Dedifferentiated amniotic fluid mesenchymal stem cell (primary cell): ENCODE data around the gene PLCG2.

Experiments used
- DNase-seq: peaks from one replicate; pipeline ENCODE4 v3.0.0-alpha.2; 2016; ENCODE audit errors: extremely low spot score

Gene PLCG2

DNA sequence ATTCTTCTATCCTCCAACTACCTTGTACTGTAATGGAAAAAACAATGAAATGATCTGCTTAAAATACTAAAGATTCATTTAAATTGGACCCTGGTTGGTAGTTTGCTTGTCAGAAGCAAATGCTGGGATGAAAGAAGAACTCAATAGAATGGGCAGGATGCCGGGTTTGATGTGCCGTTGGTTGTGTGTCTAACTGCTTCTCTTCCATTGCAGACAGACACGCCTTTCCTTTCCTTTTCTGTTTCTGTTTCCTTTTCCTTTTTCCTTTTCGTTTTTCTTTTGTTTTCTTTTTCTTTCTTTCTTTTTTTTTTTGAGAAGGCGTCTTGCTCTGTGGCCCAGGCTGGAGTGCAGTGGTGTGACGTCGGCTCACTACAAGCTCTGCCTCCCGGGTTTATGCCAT lies 64.6 kb downstream of the PLCG2 start:
- no peak for DNase-seq

DNA sequence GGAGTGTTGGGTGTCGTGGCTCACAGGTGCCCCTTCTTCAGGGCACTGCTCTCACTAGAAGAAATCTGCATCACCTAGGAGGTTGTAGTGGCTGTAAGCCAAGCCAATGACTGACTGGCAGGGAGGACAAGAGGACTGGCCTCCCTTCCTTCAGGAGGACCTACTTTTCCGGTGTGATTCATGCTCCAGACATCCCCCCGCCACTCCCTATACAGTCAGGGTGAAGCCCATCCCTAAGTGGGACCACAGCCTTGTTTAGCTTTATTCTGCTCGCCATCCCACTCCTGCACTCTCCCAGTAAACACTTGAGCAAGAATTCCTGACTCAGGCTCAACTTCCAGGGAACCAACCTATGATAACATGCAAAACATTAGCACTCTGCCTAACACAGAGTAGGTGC lies 67.0 kb downstream of the PLCG2 start:
- no peak for DNase-seq

DNA sequence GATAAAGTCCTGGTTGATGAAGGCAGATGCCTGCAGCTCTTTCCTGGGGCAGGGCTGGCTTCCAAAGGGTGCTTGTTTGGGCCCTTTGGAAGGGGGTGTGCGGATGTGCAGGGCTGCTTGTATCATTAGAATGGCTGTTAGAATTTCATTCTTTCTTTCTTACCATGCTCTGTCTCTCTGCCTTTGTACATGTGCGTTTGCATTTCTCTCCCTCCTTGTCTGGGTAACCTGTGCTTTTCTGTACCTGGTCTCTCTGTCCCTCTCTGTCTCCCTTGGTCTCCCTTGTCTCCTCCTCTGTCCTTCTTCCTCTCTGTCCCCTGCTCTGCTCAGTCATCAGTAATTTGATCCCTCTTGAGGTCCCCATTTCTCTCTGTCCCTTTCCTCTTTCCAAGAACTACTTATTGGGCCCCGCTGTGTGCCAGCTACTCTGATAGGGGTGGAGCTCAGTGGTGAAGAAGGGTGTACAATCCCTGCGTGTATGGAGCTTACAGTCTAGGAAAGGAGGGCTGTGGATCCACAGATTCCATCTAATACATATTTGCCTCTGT lies 69.3 kb downstream of the PLCG2 start:
- no peak for DNase-seq

DNA sequence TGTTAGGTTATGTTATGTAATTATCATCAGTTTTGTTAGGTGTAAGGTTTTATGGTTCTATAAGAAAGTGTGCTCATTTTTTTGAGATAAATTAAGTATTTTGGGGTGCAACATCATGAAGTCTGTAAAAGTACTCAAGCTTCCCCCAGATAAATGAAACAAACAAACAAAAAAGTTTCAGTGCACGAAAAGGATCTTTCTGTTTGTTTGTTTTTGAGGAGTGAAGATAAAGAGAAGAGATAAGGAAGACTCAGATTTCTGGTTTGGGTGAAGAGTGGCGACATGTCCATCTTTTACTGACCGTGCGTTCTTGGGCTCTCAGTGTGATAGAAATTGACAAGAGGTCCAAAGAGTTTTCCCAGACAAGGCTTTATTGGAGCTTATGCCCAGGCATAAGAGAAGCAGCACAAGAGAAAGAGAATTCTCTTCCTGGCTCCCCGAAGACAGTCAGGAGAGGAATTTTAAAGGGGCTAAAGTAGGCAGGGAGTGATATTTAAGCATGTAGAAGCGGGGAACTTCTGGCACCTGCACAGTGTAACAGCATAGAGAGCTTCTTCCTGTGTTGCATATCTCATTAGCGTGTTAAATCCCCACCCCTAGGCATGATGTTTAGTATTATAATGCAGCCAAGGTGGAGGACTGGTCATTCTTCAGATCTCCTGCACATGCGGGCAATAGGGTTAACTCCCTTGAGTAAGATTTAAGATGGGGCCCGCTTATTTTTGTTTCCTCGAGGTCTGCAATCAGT lies 71.3 kb downstream of the PLCG2 start:
- no peak for DNase-seq

DNA sequence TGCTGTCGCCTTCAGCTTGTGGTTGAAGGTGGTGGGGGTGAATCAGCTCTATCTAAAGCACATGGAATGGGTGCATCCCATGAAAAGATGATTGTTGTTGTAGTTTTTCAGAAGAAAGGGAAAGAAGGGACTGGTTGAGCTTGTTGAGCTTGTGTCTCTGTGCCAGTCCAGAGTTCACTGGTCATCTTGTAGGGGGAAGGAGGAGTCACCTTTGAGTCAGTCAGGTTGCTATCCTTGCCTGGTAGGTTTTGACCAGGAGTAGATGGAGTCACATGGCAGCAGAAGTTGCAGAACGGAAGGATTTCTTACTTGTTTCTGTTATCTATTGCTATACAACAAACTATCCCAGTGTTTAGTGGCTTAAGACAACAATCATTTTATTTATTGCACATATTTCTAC lies 73.3 kb downstream of the PLCG2 start:
- DNase-seq = no peak

DNA sequence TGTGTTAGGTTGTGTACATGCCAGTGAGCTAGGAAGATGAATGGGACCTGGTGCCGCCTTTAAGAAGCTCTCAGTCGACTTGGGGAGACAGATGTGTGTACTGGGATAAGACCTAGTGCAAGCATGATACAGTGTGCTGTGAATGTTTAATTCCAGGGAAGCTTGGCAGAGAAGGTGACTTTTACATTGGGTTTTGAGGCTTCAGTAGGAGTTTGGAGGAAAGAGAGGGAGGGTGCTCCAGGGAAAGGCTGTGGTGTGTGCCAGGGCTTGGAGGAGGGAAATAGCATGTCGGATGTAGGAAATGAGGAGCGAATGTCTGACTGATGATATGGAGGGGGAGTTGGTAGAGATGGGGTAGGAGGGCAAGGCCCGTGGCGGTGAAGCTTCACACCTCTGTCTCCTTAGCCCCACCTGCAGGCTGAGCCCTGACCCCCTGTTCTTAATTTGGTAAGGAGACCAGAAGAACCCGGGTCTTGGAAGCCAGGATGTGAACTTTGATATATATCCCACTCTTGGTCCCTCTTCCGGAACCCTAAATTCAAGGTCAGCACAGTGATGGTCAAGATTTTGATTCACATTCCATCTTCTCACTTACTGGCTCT lies 76.6 kb downstream of the PLCG2 start:
- DNase-seq = no peak

DNA sequence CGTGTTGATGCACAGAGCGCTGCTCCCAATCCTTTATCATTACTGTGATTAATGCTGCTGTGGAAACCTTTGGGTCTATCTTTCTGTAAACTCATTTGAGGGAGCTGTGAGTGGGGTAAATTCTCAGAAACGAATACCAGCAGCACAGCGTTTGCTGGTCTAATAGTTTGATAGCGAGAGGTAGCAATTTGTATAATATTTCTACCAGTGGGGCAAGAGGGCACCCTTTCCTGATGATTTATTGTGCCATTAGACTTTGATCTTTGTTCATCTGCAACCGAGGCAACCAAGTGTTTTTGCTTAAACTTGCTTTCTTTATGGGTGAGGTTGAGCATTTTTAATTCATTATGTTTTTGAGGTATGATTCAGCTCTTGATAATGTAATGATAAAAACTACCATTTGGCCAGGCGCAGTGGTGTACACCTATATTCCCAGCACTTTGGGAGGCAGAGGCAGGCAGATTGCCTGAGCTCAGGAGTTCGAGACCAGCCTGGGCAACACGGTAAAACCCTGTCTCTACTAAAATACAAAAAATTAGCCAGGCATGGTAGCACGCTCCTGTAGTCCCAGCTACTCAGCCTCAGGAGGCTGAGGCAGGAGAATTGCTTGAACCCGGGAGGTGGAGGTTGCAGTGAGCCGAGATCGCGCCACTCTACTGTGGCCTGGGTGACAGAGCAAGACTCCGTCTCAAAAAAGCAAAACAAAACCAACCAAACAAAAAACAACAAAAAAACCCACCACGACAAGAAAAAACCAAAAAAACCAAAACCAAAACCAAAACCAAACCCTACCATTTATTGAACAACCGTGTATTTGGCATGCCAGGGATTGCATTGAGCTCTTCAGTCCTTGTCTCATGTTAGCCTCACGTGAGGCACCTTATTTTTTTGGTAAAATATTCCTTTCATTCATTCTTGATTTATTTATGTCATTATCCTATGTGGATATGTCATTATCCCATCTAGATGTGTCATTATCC lies 81.5 kb downstream of the PLCG2 start:
- DNase-seq = no peak

DNA sequence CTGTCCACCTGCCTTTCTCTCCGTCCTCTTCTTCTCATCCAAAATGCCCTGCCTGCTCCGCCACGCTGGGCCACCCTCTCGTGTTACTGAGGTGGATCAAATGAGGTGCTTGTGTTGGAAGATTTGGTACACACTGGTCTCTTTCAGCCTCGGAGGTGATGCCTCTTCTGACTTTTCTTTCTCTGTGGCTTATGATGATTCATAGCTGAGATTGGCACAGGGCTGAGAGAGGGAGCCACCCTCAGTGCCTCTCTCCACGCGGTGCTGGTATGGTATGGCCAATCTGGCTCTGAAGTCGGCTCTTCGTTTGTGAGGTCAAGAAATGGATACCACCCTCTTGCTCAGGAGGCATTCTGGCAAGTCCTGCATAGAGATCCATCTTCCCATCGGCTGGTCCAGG lies 82.4 kb downstream of the PLCG2 start:
- DNase-seq = no peak

DNA sequence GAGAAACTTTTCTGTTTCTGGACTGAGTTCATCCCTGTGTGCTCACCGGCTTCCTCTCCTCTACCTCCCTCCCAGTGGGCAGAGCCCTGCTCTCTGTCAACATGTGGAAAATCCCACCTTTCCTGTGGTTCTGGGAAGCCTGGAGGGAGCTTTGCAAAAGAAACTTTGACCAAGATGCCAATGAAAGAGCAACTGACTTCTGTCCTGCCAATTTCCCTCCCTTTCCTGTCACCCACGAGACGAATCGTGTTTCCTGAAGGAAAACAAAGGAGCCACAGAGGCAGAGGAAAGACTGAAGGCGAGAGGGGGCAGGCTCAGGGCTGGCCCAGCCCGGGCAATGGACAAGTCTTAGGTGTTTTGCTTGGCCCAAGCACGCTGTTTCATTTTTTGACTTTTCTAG lies 82.8 kb downstream of the PLCG2 start:
- no peak for DNase-seq

DNA sequence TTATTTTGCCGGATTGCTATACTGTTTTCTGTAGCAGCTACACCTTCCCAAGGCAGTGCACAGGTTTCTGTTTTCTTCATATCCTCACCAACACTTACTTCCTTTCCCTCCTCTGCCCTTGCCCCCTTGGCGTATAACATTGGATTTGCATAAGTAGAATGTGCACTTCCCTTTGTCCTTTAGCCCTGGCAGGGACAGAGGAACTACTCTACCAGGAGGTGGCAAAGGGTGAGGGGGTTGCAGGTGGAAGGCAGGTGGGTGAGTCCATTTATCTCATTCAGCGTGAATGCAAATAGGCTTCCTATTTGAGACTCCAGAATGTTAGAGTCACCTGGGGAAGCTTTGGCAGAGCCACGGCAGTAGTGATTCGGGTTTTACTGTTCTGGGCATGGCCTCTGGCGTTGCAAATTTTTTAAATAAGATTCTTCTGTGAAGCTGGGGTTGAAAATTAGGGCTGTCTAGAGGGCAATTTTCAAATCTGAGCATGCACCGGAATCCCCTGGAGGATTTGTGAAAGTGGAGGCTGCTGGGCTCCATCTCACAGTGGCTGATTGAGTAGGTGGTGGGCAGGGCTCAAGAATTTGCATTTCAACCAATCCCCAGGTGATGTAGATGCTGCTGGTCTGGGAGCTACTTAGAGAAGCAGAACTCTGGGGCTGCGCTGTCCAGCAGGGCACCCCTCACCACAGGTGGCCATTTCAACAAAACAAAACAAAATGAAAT lies 84.7 kb downstream of the PLCG2 start:
- DNase-seq = no peak

DNA sequence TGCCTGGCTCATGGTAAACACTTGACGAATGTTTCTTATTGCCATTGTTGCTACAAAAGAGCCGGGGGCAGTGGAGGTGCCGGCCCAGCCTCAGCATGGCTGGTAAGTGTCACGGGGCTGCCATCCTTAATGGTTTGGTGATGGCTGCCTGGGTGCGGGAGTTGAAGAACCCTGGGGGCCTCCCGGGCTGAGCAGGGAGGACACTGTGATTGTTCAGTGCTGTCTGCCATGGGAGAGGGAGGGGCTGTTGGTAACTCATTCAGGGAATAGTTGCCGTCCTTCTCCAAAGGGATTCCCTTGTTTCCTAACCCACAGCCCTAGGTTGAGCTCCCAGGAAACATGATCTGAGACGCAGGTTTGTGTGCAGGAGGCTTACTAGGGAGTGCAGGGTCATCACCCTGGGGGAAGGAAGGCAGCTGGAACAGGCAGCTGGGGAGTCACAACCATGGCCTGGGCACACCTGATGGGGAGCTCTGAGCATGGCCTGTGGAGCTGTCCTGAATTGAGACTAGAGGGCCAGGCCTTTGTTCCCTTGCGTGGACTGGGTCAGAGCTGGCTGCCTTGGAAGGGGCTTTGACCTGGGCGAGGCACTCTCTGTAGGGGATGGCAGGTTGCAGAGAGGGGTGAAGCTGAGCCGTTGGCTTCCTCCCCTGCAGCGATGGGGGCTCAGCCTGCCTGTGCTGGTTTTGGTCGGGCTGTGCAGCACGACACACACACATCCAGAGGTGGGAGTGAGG lies 85.7 kb downstream of the PLCG2 start:
- DNase-seq = no peak

DNA sequence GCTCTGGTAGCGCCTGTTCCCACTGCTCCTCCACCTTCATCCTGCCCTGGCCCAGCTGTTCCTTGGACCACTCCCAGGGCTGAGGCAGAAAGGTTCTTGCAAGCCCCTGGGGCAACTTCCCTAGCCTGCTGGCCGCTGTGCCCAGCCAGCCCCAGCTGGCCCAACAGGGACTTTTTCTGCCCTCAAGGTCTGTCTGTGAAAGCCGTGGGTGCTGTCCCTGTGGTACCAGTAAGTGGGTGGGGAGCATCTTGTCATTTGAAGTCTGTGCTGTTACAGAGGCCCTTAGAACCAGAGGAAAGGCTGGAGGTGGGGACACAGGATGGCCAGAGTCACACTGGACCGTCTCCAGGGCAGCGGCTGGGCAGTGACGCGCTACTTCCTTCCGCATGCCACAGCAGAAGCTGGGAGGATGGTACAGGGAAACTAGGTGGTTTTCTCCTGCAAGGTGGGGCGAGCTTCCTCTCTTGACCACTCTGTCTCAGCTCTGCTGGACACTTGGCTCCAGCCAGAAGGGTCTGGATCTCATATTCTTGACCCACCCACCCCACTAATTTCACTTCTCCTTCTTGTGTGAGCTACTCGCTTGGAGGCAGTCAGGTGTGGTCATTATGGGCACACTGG lies 87.8 kb downstream of the PLCG2 start:
- no peak for DNase-seq

DNA sequence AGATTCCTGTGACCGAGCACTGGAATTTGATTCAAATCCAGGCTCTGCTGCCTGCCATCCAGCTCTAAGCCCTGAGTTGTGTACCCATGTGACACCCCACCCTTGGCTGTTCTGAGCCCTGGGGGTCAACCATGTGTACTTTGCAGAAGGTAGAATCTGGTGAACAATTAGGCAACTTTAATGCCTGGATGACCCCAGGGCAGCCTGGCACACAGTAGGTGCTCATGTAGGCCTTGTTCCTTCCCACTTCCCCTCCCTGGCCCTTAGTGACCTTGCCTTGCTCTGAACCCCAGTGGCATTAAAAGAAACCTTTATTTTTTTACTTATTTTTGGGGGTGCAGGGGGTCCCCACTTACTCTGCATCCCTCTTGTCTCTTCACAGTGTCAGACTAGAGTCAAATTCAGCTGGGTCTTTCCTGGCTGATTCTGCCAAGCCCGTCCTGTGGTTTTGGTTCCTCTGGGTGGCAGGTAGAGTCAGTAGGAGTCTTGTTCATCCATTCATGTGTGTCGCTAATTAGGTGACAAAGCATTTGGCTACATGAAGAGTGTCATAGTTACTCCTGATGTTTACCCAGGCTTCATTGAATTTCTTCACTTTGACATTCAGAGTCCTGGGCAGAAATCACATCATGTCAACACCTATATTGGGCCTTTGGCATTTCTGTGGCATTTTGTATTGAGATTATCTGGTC lies 89.1 kb downstream of the PLCG2 start:
- no peak for DNase-seq

DNA sequence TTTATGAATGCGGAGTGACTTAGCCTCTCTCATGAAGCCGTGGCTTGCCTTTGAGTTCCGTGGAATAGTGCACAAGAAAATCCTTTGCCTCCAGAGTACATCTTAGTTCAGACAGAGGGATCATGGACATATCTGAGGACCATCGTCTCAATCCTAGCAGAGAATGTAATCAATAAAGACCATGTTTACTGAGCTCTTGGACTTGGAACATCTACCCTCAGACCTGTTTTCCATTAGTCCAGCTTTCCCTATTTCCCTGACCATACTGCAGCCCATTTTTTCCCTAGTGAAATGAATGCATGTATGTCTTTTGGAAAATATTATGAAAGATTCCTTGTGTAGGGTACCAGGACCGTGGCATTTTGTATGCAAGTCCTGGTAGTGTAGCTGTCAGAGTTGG lies 90.2 kb downstream of the PLCG2 start:
- DNase-seq = no peak

DNA sequence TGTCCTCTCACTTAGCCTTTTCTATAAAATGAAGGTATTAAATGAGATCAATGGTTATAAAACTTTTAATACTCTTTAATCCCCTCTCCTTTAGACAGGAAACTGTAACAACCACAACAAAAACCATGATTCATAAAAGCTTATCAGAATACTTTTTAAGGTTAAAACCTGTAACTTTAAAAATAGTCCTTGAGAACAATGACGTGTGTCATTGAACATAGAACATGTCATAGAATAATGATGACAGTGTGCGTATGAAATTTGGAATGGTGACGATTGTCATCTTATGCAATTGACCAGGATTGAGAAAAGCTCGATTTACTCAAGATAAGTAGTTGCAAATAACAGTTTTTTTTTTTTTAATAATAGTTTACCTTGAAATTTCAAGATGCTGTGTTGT lies 94.1 kb downstream of the PLCG2 start:
- no peak for DNase-seq

DNA sequence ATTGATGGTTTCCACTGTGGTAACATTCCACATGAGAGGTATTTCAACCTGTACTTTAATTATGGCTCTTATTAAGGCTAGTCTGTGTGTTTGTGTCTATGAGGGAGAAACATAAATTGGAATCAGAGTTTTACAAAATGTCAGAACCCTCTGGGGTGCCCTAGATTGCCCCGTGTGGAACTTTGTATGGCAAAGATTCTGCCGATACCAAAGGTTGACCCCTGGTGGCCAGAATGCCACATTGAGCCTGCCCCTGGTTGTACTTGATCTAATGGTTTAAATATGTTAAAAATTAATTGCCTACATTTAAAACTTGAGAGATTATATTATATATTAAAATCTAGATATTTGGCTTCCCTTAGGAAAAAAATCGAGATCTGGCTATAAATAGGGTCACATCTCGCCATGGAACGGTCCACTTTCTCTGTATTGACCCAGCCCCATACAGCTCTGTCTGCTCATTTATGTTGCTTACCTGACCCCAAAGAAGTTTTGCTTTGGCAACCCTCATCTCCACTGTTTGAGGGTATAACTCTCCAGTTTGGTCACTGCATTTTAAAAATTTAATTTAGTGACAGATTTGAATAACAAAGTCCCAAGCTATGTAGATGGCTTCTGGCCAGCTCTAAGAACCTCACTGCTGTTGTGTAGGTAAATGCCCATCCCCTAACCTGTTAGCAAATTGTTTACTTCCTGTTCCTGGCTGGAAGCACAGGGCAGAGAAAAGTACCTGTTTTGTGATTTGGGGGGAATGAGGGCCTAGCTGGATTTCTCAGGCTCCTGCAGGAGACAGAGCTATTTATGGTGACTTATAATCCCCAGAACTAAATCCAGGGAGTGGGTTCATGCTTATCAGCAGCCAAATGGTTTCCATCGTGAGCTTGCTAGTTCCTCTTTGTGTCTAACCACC lies 95.0 kb downstream of the PLCG2 start:
- DNase-seq = no peak

DNA sequence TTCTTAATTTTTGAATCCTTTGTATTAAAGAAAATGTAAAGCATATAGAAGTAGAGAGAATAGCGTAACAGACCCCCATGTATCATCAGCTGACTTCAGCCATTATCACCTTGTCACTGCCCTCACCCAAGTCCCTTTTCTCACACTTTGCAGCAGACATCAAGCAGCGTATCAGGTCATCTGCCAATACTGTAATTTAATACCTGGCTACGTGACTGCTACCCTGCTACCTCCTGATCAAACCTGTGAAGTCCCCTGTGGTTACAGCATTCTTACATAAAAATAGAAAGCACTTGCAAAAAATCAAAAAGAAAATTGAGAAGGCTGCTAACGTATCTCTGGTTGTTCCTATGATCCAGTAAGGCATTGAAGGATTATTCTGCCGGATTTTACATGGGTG lies 96.4 kb downstream of the PLCG2 start:
- no peak for DNase-seq

DNA sequence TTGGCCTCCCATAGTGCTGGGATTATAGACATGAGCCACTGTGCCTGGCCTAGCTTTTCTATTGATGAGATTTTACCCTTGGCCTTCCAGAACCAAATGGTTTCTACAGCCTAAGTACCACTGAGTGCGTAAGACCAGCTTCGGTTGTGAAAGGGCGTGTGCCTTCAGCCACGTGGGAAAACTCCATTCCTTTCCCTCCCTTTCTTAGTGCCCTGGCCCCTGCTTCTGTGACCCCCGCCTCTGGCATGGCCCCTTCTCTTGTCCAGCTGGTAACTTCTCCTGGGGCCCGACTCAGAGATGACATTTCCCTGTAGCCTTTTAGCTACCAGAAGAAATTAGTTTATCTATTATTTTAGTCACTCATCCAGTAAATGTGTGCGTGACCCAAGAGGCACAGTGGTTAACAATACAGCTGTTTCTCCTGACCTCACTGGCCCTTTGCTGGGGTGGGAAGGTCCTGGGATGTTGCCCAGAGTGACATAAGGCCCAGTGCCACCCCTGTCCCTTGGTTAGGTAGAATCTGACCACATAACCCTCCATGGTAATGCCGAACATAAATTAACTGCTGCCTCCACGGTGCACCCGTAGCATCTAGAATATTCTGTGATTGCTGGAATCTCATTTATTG lies 97.3 kb downstream of the PLCG2 start:
- no peak for DNase-seq
